T47D (cell line): Measurements from ENCODE around the gene GLRA3.
"Not testable (repeated sequence)": the region's sequence is repeated elsewhere in the genome, so short reads cannot be mapped to it uniquely, and the experiment has no call there.

Source experiments
- DNase-seq, 2 experiments: peaks; one replicate each; pipeline versions ENCODE4 v3.0.0 to v3.0.0-alpha.2; 2011 to 2012; ENCODE audit warnings: low read depth in 1 of 2, low spot score in 1 of 2
- JUND ChIP-seq: IDR thresholded peaks from 2 replicates; pipeline ENCODE4 v1.6.1; 2012; ENCODE audit warnings: low read depth
- in situ Hi-C: cut with HindIII; loops from 2 replicates; pipeline ENCODE4 v1.10.0; 2016; ENCODE audit warnings: low sequenced_read_pairs, low pct_unique_long_range_greater_than_20kb

The GLRA3 gene

DNA sequence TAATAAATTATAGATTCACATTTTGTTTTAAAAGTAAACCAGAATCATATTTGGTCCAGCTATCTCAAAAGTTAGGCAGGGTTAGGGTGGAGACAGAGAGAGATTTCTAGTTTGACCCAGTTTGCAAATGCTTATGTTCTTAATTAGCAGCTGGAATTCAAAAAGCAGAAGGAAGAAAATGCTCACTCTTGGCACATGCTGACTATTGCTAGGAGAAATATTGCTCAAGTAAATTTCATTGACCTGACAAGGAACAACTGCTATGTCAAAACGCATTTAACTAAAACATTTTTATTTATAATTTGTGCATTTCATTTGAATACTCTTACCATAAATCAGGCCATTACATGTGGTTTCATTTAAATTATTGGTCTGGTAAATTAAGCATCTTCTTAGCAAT, 131.8 kb downstream of the GLRA3 start:
- DNase-seq = no peak
- no peak for TF ChIP-seq JUND
- in situ Hi-C loops = no loop called here

DNA sequence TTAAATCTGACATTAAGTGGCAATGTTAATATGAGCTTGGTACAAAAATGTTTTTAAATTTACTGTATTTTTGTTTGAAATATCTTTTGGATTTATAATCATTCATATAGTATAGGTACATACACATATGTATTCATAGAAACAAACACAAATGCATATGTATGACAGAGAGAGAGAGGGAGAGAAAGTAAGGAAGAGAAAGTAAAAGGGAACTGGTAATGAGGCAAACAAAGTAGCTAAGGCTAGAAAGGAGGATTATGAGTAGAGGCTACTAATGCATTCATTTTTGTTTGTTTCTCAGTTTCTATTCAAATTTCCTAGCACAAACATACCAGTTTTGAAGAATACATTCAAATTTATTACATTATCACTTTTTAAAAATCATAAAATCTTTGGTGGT, 132.4 kb downstream of the GLRA3 start:
- TF ChIP-seq JUND = no peak
- DNase-seq = no peak
- in situ Hi-C loops = no loop called here

DNA sequence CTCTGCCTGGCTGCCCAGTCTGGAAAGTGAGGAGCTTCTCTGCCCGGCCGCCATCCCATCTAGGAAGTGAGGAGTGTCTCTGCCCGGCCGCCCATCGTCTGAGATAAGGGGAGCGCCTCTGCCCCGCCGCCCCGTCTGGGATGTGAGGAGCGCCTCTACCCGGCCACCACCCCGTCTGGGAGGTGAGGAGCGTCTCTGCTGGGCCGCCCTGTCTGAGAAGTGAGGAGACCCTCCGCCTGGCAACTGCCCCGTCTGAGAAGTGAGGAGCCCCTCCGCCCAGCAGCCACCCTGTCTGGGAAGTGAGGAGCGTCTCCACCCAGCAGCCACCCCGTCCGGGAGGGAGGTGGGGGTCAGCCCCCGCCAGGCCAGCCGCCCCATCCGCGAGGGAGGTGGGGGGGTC, 137.2 kb downstream of the GLRA3 start:
- in situ Hi-C loops, DNase-seq: not testable (repeated sequence)

DNA sequence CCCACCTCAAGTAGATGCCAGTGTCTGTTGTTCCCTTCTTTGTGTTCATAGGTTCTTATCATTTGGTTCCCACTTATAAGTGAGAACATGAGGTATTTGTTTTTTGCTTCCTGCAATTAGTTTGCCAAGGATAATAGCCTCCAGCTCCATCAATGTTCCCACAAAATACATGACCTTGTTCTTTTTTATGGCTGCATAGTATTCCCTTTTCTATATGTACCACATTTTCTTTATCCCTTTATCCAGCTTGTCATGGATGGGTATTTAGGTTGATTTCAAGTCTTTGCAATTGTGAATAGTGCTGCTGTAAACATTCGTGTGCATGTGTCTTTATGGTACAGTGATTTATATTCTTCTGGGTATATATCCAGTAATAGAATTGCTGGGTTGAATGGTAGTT, 138.4 kb downstream of the GLRA3 start:
- in situ Hi-C loops = no loop called here
- TF ChIP-seq JUND = no peak
- DNase-seq = no peak

DNA sequence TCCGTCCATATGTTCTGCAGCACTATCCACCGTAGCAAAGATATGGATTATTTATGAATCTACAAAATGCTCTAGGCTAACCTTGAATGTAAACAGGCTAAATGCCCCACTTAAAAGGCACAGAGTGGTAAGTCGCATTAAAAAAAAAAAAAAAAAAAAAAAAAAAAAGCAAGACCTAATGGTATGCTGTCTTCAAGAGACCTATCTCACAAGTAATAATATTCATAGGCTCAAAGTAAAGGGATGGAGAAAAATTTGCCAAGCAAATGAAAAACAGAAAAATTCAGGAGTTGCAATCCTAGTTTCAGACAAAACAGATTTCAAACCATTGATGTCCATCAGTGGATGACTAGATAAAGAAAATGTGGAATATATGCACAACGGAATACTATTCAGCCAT, 139.4 kb downstream of the GLRA3 start:
- TF ChIP-seq JUND = no peak
- in situ Hi-C loops = no loop called here
- no peak for DNase-seq

DNA sequence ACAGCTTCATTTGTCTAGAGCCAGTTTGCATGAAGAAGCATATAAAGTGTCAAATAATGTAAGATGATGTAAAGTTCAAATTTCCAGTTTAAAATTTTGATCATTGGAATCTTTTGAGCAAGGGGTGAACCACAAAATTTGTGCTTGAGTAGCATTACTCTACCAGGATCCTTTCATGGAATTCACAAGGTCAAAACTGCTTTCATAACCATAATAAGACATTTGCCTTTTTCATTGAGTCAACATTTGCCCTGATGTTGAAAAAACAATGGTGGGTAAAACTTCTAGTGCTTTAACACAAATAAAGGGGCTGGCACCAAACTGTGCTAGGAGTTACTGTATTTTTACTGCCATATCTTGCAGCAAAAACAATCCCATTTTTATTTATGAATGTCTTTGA, 142.2 kb downstream of the GLRA3 start:
- TF ChIP-seq JUND = no peak
- no peak for DNase-seq
- in situ Hi-C loops = no loop called here

DNA sequence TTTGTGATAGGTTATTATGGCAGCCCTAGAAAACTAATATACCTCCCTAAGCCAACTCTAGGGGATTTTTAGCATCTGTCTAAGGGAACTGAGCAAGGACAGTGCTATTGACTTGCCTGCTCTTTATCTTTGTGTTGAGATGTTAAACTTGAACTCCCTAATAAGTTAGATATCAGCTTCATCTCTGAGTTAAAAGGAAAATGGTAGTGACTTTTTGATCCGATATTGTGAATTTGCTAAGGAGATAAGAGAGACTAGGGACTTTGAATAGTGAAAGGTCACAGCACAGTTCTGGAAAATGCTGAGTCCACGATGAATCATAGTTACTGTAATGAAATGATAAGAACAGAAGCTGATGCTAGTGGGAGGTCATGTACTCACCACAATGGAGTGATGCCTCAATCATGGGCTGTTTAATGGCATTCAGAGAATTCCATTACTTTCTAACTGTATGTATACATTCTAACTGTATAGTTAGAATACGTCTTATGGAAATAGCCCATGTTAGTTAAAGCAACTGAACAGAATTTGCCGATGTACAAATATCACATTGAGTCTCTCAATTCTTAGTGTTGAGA, 147.2 kb downstream of the GLRA3 start:
- no peak for TF ChIP-seq JUND
- no peak for DNase-seq
- in situ Hi-C loops = no loop called here

DNA sequence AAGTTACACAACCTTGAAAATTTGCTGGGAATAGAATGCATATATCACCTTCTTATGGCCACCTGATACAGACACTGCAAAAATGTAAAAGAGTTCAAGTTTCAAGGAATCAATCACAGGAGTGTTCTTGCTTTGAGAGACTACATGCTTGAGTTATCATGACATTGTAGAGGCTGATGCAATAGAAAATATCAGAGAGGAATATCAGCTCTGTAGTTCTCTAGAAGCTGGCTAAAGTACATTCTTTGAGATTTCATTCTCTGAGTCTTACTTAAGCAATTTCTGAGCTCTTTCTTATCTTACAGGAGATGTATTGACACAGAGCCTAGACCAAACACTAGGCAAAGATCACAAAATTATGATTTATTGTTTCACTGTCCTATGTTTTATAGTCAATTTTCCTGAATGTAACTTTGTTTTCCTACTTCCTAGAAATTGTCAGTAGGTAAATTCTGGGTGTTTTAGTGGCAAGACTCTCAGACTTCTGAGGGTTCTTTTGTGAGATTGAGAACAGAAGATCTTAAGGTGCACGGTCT, 154.7 kb downstream of the GLRA3 start:
- no peak for DNase-seq
- in situ Hi-C loops = no loop called here
- TF ChIP-seq JUND = no peak

DNA sequence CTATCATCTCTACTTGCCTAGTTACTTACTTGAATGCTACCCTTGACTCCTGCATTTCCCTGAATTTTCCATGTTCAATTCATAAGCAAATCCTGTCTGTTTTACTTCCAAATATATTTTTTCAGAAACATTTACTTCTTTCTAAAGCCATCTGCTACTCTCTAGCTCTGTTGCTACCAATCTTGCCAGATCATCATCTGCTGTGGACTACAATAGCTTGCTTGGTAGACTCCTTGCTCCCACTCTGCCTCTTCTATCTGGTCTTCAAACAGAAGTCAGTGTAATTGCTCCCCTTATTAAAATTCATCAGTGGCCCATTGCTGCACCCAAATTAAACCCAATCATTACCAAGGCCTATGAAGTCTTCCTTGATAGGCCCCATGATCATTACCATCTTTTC, 155.2 kb downstream of the GLRA3 start:
- in situ Hi-C loops = no loop called here
- TF ChIP-seq JUND = no peak
- DNase-seq = no peak

DNA sequence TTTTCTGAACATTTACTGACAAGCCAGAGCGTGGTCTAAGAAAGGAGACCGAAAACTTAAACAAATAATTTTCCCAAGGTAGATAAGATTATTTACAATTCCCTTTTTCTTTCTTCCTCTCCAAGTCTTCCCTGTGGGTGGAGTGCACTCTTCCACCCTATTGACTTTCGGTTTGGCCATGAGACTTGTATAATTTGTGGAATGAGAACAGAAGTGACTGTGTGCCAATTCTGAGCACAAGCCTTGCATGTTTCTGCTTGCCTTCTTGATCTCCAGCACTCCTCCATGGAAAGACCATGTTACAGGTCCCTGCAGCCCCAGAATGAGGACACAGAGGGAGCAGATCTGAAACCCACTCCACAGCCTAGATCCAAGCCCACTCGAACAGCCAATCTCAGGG, 156.8 kb downstream of the GLRA3 start:
- TF ChIP-seq JUND = no peak
- DNase-seq = peak in 1 of 2 experiments; percentile 24
- in situ Hi-C loops = no loop called here

DNA sequence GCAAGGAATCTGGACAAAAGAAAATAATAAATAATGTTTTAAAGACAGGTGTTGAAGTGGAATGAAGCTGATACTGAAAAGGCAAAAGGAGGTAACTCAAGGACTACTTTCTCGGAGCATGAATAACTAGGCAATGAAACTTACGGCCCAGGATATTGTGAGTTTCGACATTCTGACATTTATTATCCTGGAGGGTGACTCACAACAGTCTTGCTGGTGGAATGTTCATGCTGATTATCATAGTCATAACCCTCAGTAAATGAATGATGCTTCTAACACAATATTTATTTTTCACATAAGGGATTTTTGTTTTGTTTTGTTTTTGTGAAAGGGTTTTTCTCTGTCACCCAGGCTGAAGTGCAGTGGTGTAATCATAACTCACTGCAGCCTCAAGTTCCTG, 159.8 kb downstream of the GLRA3 start:
- in situ Hi-C loops = no loop called here
- DNase-seq = no peak
- TF ChIP-seq JUND = no peak

DNA sequence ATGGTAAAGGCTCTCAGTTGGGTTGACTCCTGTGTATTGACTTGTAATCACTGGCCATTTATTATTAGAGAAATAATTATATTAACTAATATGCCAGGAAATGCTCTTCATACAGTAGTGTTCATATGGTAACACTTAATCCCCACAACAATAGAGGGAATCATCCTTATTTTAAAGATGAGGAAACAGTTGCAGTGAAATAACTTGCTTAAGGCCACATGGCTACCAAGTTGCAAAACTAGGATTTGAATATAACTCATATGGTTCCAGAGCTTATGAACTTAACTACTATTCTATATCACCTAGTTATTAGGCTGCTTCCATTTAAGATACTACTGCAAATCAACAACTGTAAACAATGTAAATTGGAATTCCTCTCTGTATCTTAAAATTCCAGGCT, 163.2 kb downstream of the GLRA3 start:
- no peak for DNase-seq
- no peak for TF ChIP-seq JUND
- in situ Hi-C loops = no loop called here

DNA sequence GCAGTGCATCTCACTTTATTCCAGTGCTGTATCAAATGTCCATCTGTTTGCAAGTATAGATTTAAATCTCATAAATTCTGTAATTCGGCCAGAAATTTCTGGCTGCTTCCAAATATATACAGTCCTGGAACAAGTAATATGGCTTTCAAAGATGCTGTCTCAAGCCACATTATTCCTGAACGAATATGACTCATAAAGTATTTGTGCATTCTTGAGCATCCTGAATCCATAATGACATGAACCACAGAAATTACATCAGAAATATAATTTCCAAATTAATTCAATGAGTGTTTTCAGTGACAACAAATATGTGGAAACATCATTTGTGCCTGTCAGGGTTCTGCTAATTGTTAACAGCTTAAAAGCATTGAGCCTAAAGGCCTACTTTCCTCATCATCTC, 165.8 kb downstream of the GLRA3 start:
- in situ Hi-C loops = no loop called here
- no peak for TF ChIP-seq JUND
- no peak for DNase-seq

DNA sequence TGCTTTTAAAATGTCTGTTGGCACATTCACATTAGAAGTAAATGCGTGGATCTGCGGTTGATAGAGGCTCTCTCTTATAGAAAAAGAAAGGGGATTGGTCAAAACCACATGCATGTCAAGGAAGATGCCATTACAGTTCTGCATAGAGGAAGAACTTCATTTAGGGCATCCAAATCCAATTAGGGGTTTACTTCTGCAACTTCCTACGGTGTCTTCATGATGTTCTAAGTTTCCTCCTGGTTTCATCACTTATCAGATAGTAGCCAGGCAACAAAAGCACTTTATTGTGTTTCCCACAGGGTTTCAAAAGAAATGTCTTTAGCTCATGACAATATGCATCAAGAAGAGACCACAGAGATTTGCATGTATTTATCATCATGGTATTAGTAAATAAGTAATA, 170.8 kb downstream of the GLRA3 start:
- in situ Hi-C loops = no loop called here
- TF ChIP-seq JUND = no peak
- no peak for DNase-seq

DNA sequence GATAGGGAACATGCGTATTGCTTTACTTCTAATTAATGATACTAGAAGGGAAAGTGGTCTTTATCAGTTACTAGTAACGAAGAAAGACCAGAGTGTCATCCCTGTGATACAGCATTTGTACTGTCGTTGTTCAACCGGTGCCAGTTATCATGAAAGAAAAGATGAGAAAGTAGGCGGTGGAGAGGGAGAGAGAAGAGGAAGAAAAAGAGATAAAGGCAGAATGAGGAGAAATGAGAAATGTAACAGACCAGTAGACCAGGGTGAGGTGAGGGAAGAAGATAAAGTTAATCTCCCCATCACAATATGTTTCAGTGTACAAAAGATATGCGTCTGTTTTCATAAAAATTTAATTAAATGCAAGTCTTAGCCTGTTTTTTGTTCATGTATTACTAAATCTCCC, 171.6 kb downstream of the GLRA3 start:
- TF ChIP-seq JUND = no peak
- DNase-seq = no peak
- in situ Hi-C loops = no loop called here
